Gastroesophageal sphincter (tissue), 4 donors: ENCODE results near the gene CSMD2. TPM values are rescaled to one million over a fixed set of nuclear protein-coding genes. Genes with fewer than 3 reads are reported as not detected.

ENCODE experiments used
- ATAC-seq: fragments of 150-250 bp; one replicate; pipeline ENCODE4 v1.9.1; 2016; ENCODE audit warnings: mild to moderate bottlenecking, moderate library complexity
- H3K27ac ChIP-seq, 4 donors: fragments of 200-600 bp; sonication (generic) in 3 of 4; 1 replicate in 3 of 4; 2 replicates in 1 of 4; pipeline ENCODE4 v1.5.1; 2016 to 2019
- H3K27me3 ChIP-seq: fragments of 200-600 bp; sonication (generic); one replicate; pipeline ENCODE4 v1.5.1; 2019
- H3K36me3 ChIP-seq, 2 donors: fragments of 200-600 bp; sonication (generic); one replicate each; pipeline ENCODE4 v1.5.1; 2019; ENCODE audit warnings: control low read depth in 1 of 2
- H3K4me1 ChIP-seq, 3 donors: fragments of 200-600 bp; sonication (generic); 1 replicate in 2 of 3; 2 replicates in 1 of 3; pipeline ENCODE4 v1.5.1; 2016 to 2019; ENCODE audit warnings: control low read depth in 2 of 3
- H3K4me3 ChIP-seq, 2 donors: fragments of 200-600 bp; sonication (generic); one replicate each; pipeline ENCODE4 v1.5.1; 2019; ENCODE audit warnings: mild to moderate bottlenecking in 1 of 2, moderate library complexity in 1 of 2
- H3K9me3 ChIP-seq, 3 donors: fragments of 200-600 bp; sonication (generic); one replicate each; pipeline ENCODE4 v1.5.1; 2017 to 2019; ENCODE audit warnings: control low read depth in 2 of 3
- CTCF ChIP-seq, 4 experiments: fragments of 200-600 bp in 2 of 4; fragments of 450-650 bp in 2 of 4; sonication (generic) in 1 of 4; IDR thresholded peaks; one replicate each; pipeline ENCODE4 v1.5.1; 2017 to 2019; ENCODE audit warnings: antibody characterized with exemption in 4 of 4, mild to moderate bottlenecking in 2 of 4, moderate library complexity in 2 of 4
- EP300 ChIP-seq: sonication (generic); formaldehyde crosslinking; IDR thresholded peaks from one replicate; pipeline ENCODE4 v1.6.1; 2017; ENCODE audit warnings: antibody characterized with exemption, mild to moderate bottlenecking
- POLR2A ChIP-seq, 2 donors: fragments of 450-650 bp; IDR thresholded peaks; one replicate each; pipeline ENCODE4 v1.6.1; 2017; ENCODE audit warnings: antibody characterized with exemption in 2 of 2, mild to moderate bottlenecking in 2 of 2, moderate library complexity in 1 of 2
- POLR2AphosphoS5 ChIP-seq: sonication (generic); formaldehyde crosslinking; IDR thresholded peaks from one replicate; pipeline ENCODE4 v1.6.1; 2017; ENCODE audit warnings: antibody characterized with exemption
- WGBS, 2 donors: methylation state at CpG; one replicate each; pipeline ENCODE4 v1.1.5; 2018; ENCODE audit warnings: low coverage in 1 of 2; 5-methylcytosine and 5-hydroxymethylcytosine counted together
- total RNA-seq, 4 donors: library from RNA; depleted of rRNA; stranded (reverse); fragments of >200 nt; gene quantifications; one replicate each; pipeline ENCODE4 v1.1.0, GENCODE V29; 2016

The CSMD2 gene
- total RNA-seq, 4 donors from 2014 or later, result 0.22 to 2.5 (median 0.37) TPM

- Histone ChIP-seq H3K4me3 (no peak overlapping the region), H3K4me1 (no peaks in the 10 kb centered on the region), H3K9me3 (peaks cover 0 to 6% (median 0%) of the 10 kb centered on the region in 3 donors), H3K36me3 (no peaks in the 10 kb centered on the region), H3K27me3 (peaks cover 24% of the 10 kb centered on the region), H3K27ac (no peak overlapping the region)
- TF ChIP-seq EP300 (no peak), POLR2AphosphoS5 (no peak), POLR2A (IDR thresholded peaks at IDR 0.05) (no peak), CTCF (IDR thresholded peaks at IDR 0.05) (no peak)
- no peak for ATAC-seq
- WGBS, 2 donors, result 73 to 100% methylated on average over 1 of the region's 1 CpG
Measured at GRCh38 chr1:33790577-33790976, 374.5 kb downstream of the CSMD2 start.

- Histone ChIP-seq H3K4me3 (no peak overlapping the region), H3K36me3 (no peaks in the 10 kb centered on the region), H3K27me3 (peaks cover 18% of the 10 kb centered on the region), H3K4me1 (no peaks in the 10 kb centered on the region), H3K27ac (no peak overlapping the region), H3K9me3 (no peaks in the 10 kb centered on the region)
- 69 to 70% methylated on average over 2 of the region's 3 CpGs for WGBS, 2 donors
- ATAC-seq, result no peak
- TF ChIP-seq EP300, result no peak
- no peak for TF ChIP-seq POLR2A (IDR thresholded peaks at IDR 0.05)
- TF ChIP-seq CTCF (IDR thresholded peaks at IDR 0.05), result no peak
- TF ChIP-seq POLR2AphosphoS5, result no peak
Measured at GRCh38 chr1:33784876-33785275, 380.2 kb downstream of the CSMD2 start.

- Histone ChIP-seq H3K27ac (no peak overlapping the region), H3K36me3 (no peaks in the 10 kb centered on the region), H3K4me1 (no peaks in the 10 kb centered on the region), H3K9me3 (no peaks in the 10 kb centered on the region), H3K4me3 (no peak overlapping the region), H3K27me3 (peaks cover 26% of the 10 kb centered on the region)
- no peak for ATAC-seq
- whole genome bisulfite sequencing, 2 donors, result 77 to 92% methylated on average over 3 to 7 of the region's 7 CpGs
- TF ChIP-seq POLR2A (IDR thresholded peaks at IDR 0.05), result no peak
- no peak for TF ChIP-seq EP300
- TF ChIP-seq POLR2AphosphoS5, result no peak
- TF ChIP-seq CTCF (IDR thresholded peaks at IDR 0.05), result no peak
Measured at GRCh38 chr1:33782776-33783175, 382.3 kb downstream of the CSMD2 start.

- Histone ChIP-seq H3K4me1 (no peaks in the 10 kb centered on the region), H3K27me3 (peaks cover 27% of the 10 kb centered on the region), H3K9me3 (no peaks in the 10 kb centered on the region), H3K4me3 (no peak overlapping the region), H3K36me3 (no peaks in the 10 kb centered on the region), H3K27ac (no peak overlapping the region)
- no peak for ATAC-seq
- TF ChIP-seq EP300 (no peak), POLR2AphosphoS5 (no peak), CTCF (IDR thresholded peaks at IDR 0.05) (no peak), POLR2A (IDR thresholded peaks at IDR 0.05) (no peak)
- 60 to 67% methylated on average over 1 of the region's 2 CpGs for WGBS, 2 donors
Measured at GRCh38 chr1:33781652-33782051, 383.4 kb downstream of the CSMD2 start.

- no peak overlapping the region for H3K4me3 ChIP-seq
Measured at GRCh38 chr1:33777337-33777736, 387.7 kb downstream of the CSMD2 start.

More at GRCh38 chr1:33777337-33777736, 387.7 kb downstream of the CSMD2 start:
- H3K27me3 ChIP-seq, result peaks cover 54% of the 10 kb centered on the region
- ATAC-seq, result no peak
- no peaks in the 10 kb centered on the region for H3K4me1 ChIP-seq
- H3K9me3 ChIP-seq, result no peaks in the 10 kb centered on the region
- no peak overlapping the region for H3K27ac ChIP-seq
- H3K36me3 ChIP-seq, result no peaks in the 10 kb centered on the region
- 56 to 64% methylated on average over 4 of the region's 4 CpGs for WGBS, 2 donors
- TF ChIP-seq EP300 (no peak), POLR2A (IDR thresholded peaks at IDR 0.05) (no peak), CTCF (IDR thresholded peaks at IDR 0.05) (no peak), POLR2AphosphoS5 (no peak)
